Bronchial epithelial cell (primary cell): ENCODE results near the gene CSF1. TPM values are rescaled to one million over a fixed set of nuclear protein-coding genes. Genes with fewer than 3 reads are reported as not detected.

Experiments used
- DNase-seq: peaks from one replicate; pipeline ENCODE4 v3.0.0-alpha.2; 2010; ENCODE audit warnings: low read depth
- FAIRE-seq: peaks from 2 replicates; lab custom pipeline; 2011; peaks lifted over from hg19 to GRCh38; lab: Jason Lieb, UNC
- H3K27me3 ChIP-seq: 2 replicates; pipeline ENCODE4 v1.5.1; 2011; ENCODE audit warnings: low read length; ENCODE audit not compliant: control insufficient read depth, insufficient read depth
- H3K36me3 ChIP-seq: 2 replicates; pipeline ENCODE4 v1.5.1; 2011; ENCODE audit warnings: low read length; ENCODE audit not compliant: control insufficient read depth, insufficient read depth
- H3K4me3 ChIP-seq: 2 replicates; pipeline ENCODE4 v1.5.1; 2011; ENCODE audit warnings: mild to moderate bottlenecking, low read depth, low read length, control low read depth
- total RNA-seq: library from RNA; depleted of rRNA; stranded (reverse); fragments of >200 nt; gene quantifications from 2 replicates; pipeline ENCODE4 v1.2.1, GENCODE V29; 2014
- TF ChIP-seq, protein P1 (sequence below): IDR thresholded peaks from 2 replicates; pipeline ENCODE4 v1.5.1; 2011; ENCODE audit warnings: mild to moderate bottlenecking, moderate library complexity, low read length, control low read depth, inconsistent platforms; ENCODE audit not compliant: insufficient read depth, severe bottlenecking

Gene CSF1
- total RNA-seq, 1 donor from 2014 or later: 1.1 TPM

DNA sequence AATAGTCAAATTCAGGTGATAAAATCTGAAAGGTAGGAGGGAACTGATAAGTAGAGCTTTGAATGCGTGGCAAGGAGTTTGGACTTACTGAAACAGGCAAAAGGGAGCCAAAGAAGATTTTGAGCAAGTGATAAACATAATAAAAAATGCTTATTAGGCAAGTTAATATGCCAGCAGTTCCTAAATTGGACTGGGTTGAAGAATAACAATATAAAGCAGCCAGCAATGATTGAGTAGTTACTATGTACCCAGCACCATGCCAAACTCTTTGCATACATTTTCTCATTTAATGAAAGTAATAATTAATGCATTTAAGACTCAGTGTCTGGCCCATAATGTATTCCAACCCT lies 50.1 kb downstream of the CSF1 start:
- TF ChIP-seq, protein P1, sequence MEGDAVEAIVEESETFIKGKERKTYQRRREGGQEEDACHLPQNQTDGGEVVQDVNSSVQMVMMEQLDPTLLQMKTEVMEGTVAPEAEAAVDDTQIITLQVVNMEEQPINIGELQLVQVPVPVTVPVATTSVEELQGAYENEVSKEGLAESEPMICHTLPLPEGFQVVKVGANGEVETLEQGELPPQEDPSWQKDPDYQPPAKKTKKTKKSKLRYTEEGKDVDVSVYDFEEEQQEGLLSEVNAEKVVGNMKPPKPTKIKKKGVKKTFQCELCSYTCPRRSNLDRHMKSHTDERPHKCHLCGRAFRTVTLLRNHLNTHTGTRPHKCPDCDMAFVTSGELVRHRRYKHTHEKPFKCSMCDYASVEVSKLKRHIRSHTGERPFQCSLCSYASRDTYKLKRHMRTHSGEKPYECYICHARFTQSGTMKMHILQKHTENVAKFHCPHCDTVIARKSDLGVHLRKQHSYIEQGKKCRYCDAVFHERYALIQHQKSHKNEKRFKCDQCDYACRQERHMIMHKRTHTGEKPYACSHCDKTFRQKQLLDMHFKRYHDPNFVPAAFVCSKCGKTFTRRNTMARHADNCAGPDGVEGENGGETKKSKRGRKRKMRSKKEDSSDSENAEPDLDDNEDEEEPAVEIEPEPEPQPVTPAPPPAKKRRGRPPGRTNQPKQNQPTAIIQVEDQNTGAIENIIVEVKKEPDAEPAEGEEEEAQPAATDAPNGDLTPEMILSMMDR: no peak
- no peaks in the 10 kb centered on the region for H3K27me3 ChIP-seq
- no peak for DNase-seq
- H3K4me3 ChIP-seq: no peak overlapping the region
- no peak for FAIRE-seq
- H3K36me3 ChIP-seq: no peaks in the 10 kb centered on the region

DNA sequence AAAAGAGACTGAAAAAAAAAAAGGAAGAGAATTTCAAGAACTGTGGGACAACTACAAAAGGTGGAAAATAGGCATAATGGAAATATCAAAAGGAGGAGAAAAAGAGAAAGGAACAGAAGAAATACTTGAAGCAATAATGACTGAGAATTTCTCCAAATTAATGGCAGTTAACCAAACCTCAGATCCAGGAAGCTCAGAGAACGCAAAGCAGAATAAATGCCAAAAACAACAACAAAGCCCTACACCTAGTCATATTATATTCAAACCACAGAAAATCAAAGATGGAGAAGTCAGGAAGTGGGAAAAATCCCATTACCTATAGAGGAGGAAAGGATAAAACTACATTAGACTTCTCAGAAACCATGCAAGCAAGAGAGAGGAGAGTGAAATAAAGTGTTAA lies 53.2 kb downstream of the CSF1 start:
- Histone ChIP-seq H3K36me3 (no peaks in the 10 kb centered on the region), H3K27me3 (no peaks in the 10 kb centered on the region), H3K4me3 (no peak overlapping the region)
- TF ChIP-seq, protein P1: no peak
- FAIRE-seq (no peak), DNase-seq (peak; percentile 56)

DNA sequence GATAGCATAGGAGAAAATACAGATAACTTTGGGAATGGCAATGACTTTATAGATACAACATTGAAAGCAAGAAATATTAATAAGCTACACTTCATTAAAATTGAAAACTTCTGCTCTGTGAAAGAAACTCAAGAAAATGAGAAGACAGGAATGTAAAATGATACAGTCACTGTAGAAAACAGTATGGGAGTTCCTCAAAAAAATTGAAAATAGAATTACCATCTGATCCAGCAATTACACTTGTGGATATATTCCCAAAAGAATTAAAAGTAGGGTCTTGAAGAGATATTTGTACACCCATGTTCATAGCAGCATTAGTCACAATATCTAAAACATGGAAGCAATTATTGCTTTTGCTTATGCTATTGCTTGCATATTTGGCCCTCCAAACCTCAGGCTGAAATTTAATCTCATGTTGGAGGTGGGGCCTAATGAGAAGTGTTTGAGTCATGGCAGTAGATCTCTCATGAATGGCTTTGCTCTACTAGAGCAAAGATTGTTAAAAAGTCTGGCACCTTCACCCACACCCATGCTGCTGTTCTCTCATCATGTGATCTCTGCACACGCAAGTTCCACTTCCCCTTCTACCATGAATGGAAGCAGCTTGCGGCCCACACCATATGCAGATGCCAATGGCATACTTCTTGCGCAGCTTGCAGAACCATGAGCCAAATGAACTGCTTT lies 58.6 kb downstream of the CSF1 start:
- FAIRE-seq: peak; percentile 82

DNA sequence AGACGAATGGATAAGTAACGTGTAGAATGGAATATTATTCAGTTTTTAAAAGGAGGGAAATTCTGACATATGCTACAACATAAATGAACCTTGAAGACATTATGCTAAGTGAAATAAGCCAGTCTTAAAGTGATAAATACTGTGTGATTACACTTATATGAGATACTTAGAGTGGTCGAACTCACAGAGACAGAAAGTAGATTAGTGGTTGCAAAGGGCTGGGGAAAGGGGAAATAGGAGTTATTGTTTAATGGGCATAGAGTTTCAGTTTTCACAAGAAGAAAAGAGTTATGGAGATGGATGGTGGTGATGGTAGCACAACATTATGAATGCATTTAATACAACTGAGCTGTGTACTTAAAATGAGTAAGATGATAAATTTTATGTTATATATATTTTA lies 59.3 kb downstream of the CSF1 start:
- TF ChIP-seq, protein P1: no peak
- FAIRE-seq (no peak), DNase-seq (no peak)
- Histone ChIP-seq H3K36me3 (no peaks in the 10 kb centered on the region), H3K27me3 (no peaks in the 10 kb centered on the region), H3K4me3 (no peak overlapping the region)

More for the DNA sequence above, 58.6 kb downstream of the CSF1 start:
- Histone ChIP-seq H3K36me3 (no peaks in the 10 kb centered on the region), H3K27me3 (no peaks in the 10 kb centered on the region), H3K4me3 (no peak overlapping the region)
- DNase-seq: peak; percentile 81
- TF ChIP-seq, protein P1: no peak

DNA sequence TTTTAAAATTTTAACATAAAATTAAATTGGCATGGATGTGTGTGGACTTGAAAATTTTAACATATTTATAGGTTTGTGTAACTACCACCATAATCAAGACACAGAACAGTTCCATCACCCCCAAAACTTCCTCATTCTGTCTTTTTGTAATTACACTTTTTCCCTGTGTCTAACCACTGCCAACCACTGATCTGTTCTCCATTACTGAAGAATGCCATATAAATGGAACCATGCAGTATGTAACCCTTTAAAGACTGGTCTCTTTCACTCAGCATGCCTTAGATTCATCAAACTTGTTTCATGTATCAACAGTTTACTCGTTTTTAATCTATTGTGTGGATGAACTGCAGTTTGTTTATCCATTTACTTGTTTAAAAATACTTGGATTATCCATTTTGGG lies 60.9 kb downstream of the CSF1 start:
- Histone ChIP-seq H3K4me3 (no peak overlapping the region), H3K36me3 (no peaks in the 10 kb centered on the region), H3K27me3 (no peaks in the 10 kb centered on the region)
- TF ChIP-seq, protein P1: no peak
- no peak for FAIRE-seq
- no peak for DNase-seq

DNA sequence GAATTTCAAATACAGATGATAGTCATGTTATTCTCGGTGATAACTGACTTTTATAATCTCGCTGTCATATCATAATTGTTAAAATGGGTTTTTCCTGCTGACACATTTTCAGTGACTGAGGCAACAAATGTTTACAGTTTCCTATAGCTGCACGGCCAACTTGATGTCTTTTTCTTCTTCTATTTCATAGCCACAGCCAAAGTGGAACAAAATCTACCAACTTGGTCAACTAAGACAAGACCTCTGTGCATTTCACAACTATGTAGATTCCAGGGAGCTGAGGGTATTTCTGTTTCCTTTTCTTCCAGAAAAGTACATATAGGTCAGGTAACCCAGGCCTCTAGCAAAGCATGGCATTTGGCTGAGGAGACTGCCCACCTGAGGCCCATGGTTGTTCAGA lies 63.5 kb downstream of the CSF1 start:
- Histone ChIP-seq H3K4me3 (no peak overlapping the region), H3K36me3 (no peaks in the 10 kb centered on the region), H3K27me3 (no peaks in the 10 kb centered on the region)
- no peak for DNase-seq
- FAIRE-seq: no peak
- TF ChIP-seq, protein P1: no peak
